Bronchial epithelial cell (primary cell): ENCODE measurements around the gene MRFAP1. TPM values are rescaled to one million over a fixed set of nuclear protein-coding genes. Genes with fewer than 3 reads are reported as not detected.
A peak's percentile ranks its signal among the peaks of the same experiment; 100 is the strongest.

Source experiments
- DNase-seq: peaks from one replicate; pipeline ENCODE4 v3.0.0-alpha.2; 2010; ENCODE audit warnings: low read depth
- FAIRE-seq: peaks from 2 replicates; lab custom pipeline; 2011; peaks lifted over from hg19 to GRCh38; lab: Jason Lieb, UNC
- H3K27me3 ChIP-seq: 2 replicates; pipeline ENCODE4 v1.5.1; 2011; ENCODE audit warnings: low read length; ENCODE audit not compliant: control insufficient read depth, insufficient read depth
- H3K36me3 ChIP-seq: 2 replicates; pipeline ENCODE4 v1.5.1; 2011; ENCODE audit warnings: low read length; ENCODE audit not compliant: control insufficient read depth, insufficient read depth
- H3K4me3 ChIP-seq: 2 replicates; pipeline ENCODE4 v1.5.1; 2011; ENCODE audit warnings: mild to moderate bottlenecking, low read depth, low read length, control low read depth
- CTCF ChIP-seq: IDR thresholded peaks from 2 replicates; pipeline ENCODE4 v1.5.1; 2011; ENCODE audit warnings: mild to moderate bottlenecking, moderate library complexity, low read length, control low read depth, inconsistent platforms; ENCODE audit not compliant: insufficient read depth, severe bottlenecking
- total RNA-seq: library from RNA; depleted of rRNA; stranded (reverse); fragments of >200 nt; gene quantifications from 2 replicates; pipeline ENCODE4 v1.2.1, GENCODE V29; 2014

MRFAP1 gene
- total RNA-seq, 1 donor from 2014 or later: 69.5 TPM

GRCh38 chr4:6601661-6602250 is 38.7 kb upstream of the MRFAP1 start:
- FAIRE-seq: peak; percentile 43
- no peak for TF ChIP-seq CTCF
- peaks cover 10% of the 10 kb centered on the region for H3K36me3 ChIP-seq

GRCh38 chr4:6602289-6602688 is 38.2 kb upstream of the MRFAP1 start:
- Histone ChIP-seq H3K27me3 (no peaks in the 10 kb centered on the region), H3K4me3 (no peak overlapping the region), H3K36me3 (peaks cover 8% of the 10 kb centered on the region)
- DNase-seq (no peak), FAIRE-seq (no peak)
- TF ChIP-seq CTCF: no peak

More at GRCh38 chr4:6601661-6602250, 38.7 kb upstream of the MRFAP1 start:
- Histone ChIP-seq H3K4me3 (no peak overlapping the region), H3K27me3 (no peaks in the 10 kb centered on the region)
- DNase-seq: no peak

GRCh38 chr4:6603128-6603527 is 37.4 kb upstream of the MRFAP1 start:
- DNase-seq (no peak), FAIRE-seq (no peak)
- TF ChIP-seq CTCF: no peak
- peaks cover 8% of the 10 kb centered on the region for H3K36me3 ChIP-seq
- no peak overlapping the region for H3K4me3 ChIP-seq
- H3K27me3 ChIP-seq: no peaks in the 10 kb centered on the region

GRCh38 chr4:6605114-6605513 is 35.4 kb upstream of the MRFAP1 start:
- DNase-seq (no peak), FAIRE-seq (no peak)
- Histone ChIP-seq H3K36me3 (peaks cover 10% of the 10 kb centered on the region), H3K27me3 (no peaks in the 10 kb centered on the region), H3K4me3 (no peak overlapping the region)
- TF ChIP-seq CTCF: no peak

GRCh38 chr4:6605605-6606004 is 34.9 kb upstream of the MRFAP1 start:
- no peak for TF ChIP-seq CTCF
- Histone ChIP-seq H3K27me3 (no peaks in the 10 kb centered on the region), H3K36me3 (peaks cover 12% of the 10 kb centered on the region), H3K4me3 (no peak overlapping the region)
- no peak for DNase-seq
- no peak for FAIRE-seq

- no peak for FAIRE-seq
- no peak for TF ChIP-seq CTCF
Measured at GRCh38 chr4:6606465-6607235, 33.8 kb upstream of the MRFAP1 start.

More at GRCh38 chr4:6606465-6607235, 33.8 kb upstream of the MRFAP1 start:
- H3K4me3 ChIP-seq: no peak overlapping the region
- no peak for DNase-seq
- no peaks in the 10 kb centered on the region for H3K27me3 ChIP-seq
- peaks cover 15% of the 10 kb centered on the region for H3K36me3 ChIP-seq
